ENCODE measurements around the gene TMEM120B. TPM values are rescaled to one million over a fixed set of nuclear protein-coding genes. Genes with fewer than 3 reads are reported as not detected.

The TMEM120B gene
- total RNA-seq, 1 experiment from 2014 or later = 15.5 TPM

- H3K36me3 Mint-ChIP-seq (ENCODE audit: insufficient read depth, unreplicated experiment) = peaks cover 50% of the 10 kb centered on the region
Measured at GRCh38 chr12:121779422-121779895, 66.9 kb downstream of the TMEM120B start.

GRCh38 chr12:121780429-121780828 is 67.9 kb downstream of the TMEM120B start:
- H3K4me1 Mint-ChIP-seq (ENCODE audit: low read depth, unreplicated experiment) = peaks cover 24% of the 10 kb centered on the region
- no peak for TF ChIP-seq CTCF (IDR thresholded peaks at IDR 0.05; ENCODE audit: insufficient read depth in 1 of 2, low read depth in 1 of 2, low read length in 1 of 2, severe bottlenecking in 1 of 2, unreplicated experiment in 1 of 2)
- intact Hi-C loops (cut with micrococcal nuclease; ENCODE audit: unreplicated experiment) = no loop called here
- peaks cover 40% of the 10 kb centered on the region for H3K36me3 Mint-ChIP-seq (ENCODE audit: insufficient read depth, unreplicated experiment)
- H3K27ac Mint-ChIP-seq (ENCODE audit: unreplicated experiment) = no peak overlapping the region
- Histone ChIP-seq H3K36me3 (ENCODE audit: control insufficient read depth, insufficient read depth, low read length) (no peaks in the 10 kb centered on the region; the same call in none of the 2 replicates), H3K4me3 (ENCODE audit: low read depth, low read length) (no peak overlapping the region), H3K27me3 (replicated peaks; ENCODE audit: control insufficient read depth, insufficient read depth, low read length) (no peaks in the 10 kb centered on the region), H3K4me1 (peaks cover 5% of the 10 kb centered on the region; the same call in 1 of the 2 replicates), H3K9me3 (no peaks in the 10 kb centered on the region)
- CTCF ChIA-PET = no interaction called here
- H3K9me3 Mint-ChIP-seq (ENCODE audit: unreplicated experiment) = no peaks in the 10 kb centered on the region
- BruUV-seq (replicated peaks) = no TSS peak
- POLR2A ChIA-PET = interaction anchor here (0.6 kb wide), 1 partner anchor 355 kb away, joined by 3 read pairs; no protein-coding TSS in a partner anchor
- no peaks in the 10 kb centered on the region for H3K27me3 Mint-ChIP-seq (ENCODE audit: insufficient read depth, unreplicated experiment)
- no peak for DNase-seq
- no peak overlapping the region for H3K4me3 Mint-ChIP-seq (ENCODE audit: unreplicated experiment)

More at GRCh38 chr12:121779422-121779895, 66.9 kb downstream of the TMEM120B start:
- POLR2A ChIA-PET = no interaction called here
- BruUV-seq (replicated peaks) = no TSS peak
- Mint-ChIP-seq H3K27ac (ENCODE audit: unreplicated experiment) (no peak overlapping the region), H3K4me1 (ENCODE audit: low read depth, unreplicated experiment) (peaks cover 29% of the 10 kb centered on the region), H3K27me3 (ENCODE audit: insufficient read depth, unreplicated experiment) (no peaks in the 10 kb centered on the region), H3K4me3 (ENCODE audit: unreplicated experiment) (no peak overlapping the region), H3K9me3 (ENCODE audit: unreplicated experiment) (no peaks in the 10 kb centered on the region)
- CTCF ChIA-PET = interaction anchor here (0.5 to 4.9 kb wide), 3 partner anchors 15 to 801 kb away, joined by 3 to 53 read pairs (median 5); partner anchors contain the start of genes HNF1A and RHOF
- Histone ChIP-seq H3K9me3 (no peaks in the 10 kb centered on the region), H3K36me3 (ENCODE audit: control insufficient read depth, insufficient read depth, low read length) (no peaks in the 10 kb centered on the region; the same call in none of the 2 replicates), H3K4me3 (ENCODE audit: low read depth, low read length) (no peak overlapping the region), H3K27me3 (replicated peaks; ENCODE audit: control insufficient read depth, insufficient read depth, low read length) (no peaks in the 10 kb centered on the region), H3K4me1 (peaks cover 11% of the 10 kb centered on the region)
- no peak for TF ChIP-seq CTCF (IDR thresholded peaks at IDR 0.05; ENCODE audit: insufficient read depth in 1 of 2, low read depth in 1 of 2, low read length in 1 of 2, severe bottlenecking in 1 of 2, unreplicated experiment in 1 of 2)
- no peak for DNase-seq
- intact Hi-C loops (cut with micrococcal nuclease; ENCODE audit: unreplicated experiment) = no loop called here

GRCh38 chr12:121781484-121781997 is 69.0 kb downstream of the TMEM120B start:
- Mint-ChIP-seq H3K27ac (ENCODE audit: unreplicated experiment) (peak overlapping the region; percentile 3), H3K27me3 (ENCODE audit: insufficient read depth, unreplicated experiment) (no peaks in the 10 kb centered on the region), H3K4me1 (ENCODE audit: low read depth, unreplicated experiment) (peaks cover 24% of the 10 kb centered on the region), H3K9me3 (ENCODE audit: unreplicated experiment) (no peaks in the 10 kb centered on the region), H3K4me3 (ENCODE audit: unreplicated experiment) (no peak overlapping the region), H3K36me3 (ENCODE audit: insufficient read depth, unreplicated experiment) (peaks cover 42% of the 10 kb centered on the region)
- Histone ChIP-seq H3K36me3 (ENCODE audit: control insufficient read depth, insufficient read depth, low read length) (no peaks in the 10 kb centered on the region; the same call in 1 of the 2 replicates), H3K4me3 (ENCODE audit: low read depth, low read length) (no peak overlapping the region), H3K27me3 (replicated peaks; ENCODE audit: control insufficient read depth, insufficient read depth, low read length) (no peaks in the 10 kb centered on the region), H3K9me3 (no peaks in the 10 kb centered on the region), H3K4me1 (peaks cover 6% of the 10 kb centered on the region)
- POLR2A ChIA-PET = interaction anchor here (0.6 to 1.7 kb wide), 3 partner anchors 13 to 803 kb away, joined by 3 to 15 read pairs (median 6); partner anchors contain the start of genes HNF1A and RHOF
- no peak for DNase-seq
- BruUV-seq (replicated peaks) = no TSS peak
- intact Hi-C loops (cut with micrococcal nuclease; ENCODE audit: unreplicated experiment) = no loop called here
- no peak for TF ChIP-seq CTCF (IDR thresholded peaks at IDR 0.05; ENCODE audit: insufficient read depth in 1 of 2, low read depth in 1 of 2, low read length in 1 of 2, severe bottlenecking in 1 of 2, unreplicated experiment in 1 of 2)
- CTCF ChIA-PET = interaction anchor here (0.9 to 1.5 kb wide), 2 partner anchors 13 to 69 kb away, joined by 3 to 18 read pairs; partner anchors contain the start of genes RHOF and TMEM120B
